GM18498 (cell line): ENCODE data around the gene CHST11.
A peak's percentile ranks its signal among the peaks of the same experiment; 100 is the strongest.
"Not testable (repeated sequence)": the region's sequence is repeated elsewhere in the genome, so short reads cannot be mapped to it uniquely, and the experiment has no call there.

Source experiments
- ATAC-seq: cut with Tn5 transposase; IDR thresholded peaks from one replicate; pipeline ENCODE4 v1.9.1; 2021; ENCODE audit warnings: mild to moderate bottlenecking, moderate library complexity; ENCODE audit not compliant: unreplicated experiment

The CHST11 gene

DNA sequence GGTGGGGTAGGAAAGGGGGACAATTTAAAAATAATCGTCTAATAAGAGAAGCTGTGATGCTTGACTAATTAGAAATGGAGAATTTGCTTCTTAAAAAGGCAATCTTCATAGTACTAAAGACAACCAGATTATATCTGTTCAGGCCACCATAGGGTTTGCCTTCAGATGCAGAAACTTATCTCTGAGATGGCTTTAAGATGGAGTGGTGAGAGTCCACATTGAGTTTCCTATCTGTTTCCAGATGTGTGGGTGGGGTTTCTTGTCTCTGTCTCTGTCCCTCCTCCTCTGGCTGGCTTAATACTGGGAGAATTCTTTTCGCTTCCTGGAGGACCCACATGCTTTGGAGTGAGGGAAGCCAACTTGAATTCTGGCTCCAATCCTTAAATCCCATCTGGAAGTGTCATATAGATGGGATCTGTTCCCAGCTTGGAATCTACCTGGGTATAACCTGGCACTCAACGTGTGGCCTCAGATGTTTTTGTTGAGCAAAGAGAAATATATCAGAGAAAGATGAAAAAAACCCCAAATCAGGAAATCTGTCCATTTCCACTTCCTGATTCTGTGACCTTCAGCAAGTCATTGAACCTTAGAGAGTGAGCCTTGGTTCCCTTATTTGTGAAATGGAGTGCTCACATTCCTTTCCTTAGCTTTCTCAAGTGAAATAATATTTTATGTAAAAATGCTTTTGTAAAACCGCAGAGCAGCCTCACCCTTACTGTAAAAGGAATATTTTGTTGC is 66.4 kb downstream of the CHST11 start:
- ATAC-seq, result no peak

DNA sequence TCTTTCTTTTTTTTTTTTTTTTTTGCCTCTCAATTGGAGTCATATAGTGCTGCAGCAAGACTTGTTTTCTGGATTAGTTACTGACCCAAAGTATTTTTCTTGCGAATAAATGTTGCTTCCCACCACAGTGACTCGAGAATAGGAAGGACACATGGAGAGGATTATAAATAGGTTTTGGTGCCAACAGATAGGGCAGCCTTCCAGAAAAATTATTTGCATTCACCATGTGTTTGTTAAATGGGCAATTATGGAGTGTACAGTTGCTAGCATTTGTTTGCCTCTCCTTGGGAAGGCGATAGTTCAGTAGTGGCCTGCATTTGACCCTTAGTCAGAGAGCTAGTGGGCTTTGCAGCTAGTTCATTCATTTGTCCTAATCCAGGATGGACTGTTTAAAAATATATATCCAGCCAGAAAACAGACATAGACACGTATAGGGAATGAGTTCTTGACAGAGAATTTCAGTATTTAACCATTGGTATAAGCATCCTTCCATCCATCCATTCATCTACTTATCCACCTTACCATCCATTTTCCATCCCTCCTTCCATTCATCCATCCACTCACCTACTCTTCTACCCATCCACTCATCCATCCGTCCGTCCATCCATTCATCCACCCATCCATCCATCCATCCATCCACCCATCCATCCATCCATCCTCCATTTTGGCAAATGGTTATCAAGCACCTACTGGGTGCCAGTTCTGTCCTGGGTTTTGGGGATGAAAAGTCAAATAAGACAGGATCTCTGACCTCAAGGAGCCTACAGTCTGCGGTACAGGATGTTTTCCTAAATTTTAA is 67.5 kb downstream of the CHST11 start:
- ATAC-seq, result no peak

DNA sequence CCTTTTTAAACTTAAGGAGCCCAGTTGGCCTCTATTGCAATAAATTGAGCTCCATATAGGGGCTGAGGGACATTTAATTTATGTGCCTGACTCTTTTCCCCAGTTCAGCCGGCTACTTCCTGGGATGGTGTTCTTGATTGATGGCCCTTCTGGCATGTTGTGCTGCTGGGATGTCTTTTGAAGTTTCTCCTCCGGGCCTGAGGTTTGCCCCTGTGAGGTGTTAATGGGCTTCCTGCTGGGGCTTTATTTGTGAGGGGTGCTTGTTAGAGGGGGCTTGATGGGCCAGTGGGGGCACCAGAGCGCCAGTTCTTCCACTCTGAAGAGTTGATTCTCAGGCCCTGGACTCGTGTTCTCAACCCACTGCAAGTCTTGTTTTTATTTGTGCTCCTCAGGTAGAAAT is 69.6 kb downstream of the CHST11 start:
- ATAC-seq, result no peak

DNA sequence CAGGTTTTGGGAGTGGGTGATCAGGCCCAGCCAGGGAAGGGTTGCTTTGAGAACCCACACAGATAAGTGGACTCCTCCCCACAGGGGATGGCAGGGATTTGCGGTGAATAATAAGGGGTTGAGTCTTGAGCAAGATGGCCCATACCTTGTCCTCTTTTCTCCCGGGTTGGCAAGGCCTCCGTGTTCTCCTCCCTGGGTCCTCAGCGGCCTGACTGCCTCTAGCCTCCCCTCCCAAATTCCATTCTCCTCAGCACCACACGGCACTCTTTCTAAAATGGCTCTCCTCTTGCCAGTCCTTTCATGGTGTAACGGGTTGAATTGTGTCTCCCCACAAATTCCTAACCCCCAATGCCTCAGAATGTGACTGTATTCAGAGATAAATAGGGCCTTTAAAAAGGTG is 70.0 kb downstream of the CHST11 start:
- ATAC-seq, result no peak

DNA sequence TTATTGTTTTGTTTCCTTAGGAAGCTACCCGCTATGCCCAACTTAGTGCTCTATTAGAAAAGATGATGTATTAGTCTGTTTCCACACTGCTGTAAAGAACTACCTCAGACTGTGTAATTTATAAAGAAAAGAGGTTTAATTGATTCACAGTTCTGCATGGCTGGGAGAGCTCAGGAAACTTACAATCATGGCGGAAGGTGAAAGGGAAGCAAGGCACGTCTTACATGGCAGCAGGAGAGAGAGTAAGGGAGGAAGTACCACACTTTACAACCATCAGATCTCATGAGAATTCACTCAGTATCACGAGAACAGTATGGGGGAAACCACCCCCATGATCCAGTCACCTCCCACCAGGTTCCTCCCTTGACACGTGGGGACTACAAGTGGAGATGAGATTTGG is 70.9 kb downstream of the CHST11 start:
- not testable (repeated sequence) for ATAC-seq

DNA sequence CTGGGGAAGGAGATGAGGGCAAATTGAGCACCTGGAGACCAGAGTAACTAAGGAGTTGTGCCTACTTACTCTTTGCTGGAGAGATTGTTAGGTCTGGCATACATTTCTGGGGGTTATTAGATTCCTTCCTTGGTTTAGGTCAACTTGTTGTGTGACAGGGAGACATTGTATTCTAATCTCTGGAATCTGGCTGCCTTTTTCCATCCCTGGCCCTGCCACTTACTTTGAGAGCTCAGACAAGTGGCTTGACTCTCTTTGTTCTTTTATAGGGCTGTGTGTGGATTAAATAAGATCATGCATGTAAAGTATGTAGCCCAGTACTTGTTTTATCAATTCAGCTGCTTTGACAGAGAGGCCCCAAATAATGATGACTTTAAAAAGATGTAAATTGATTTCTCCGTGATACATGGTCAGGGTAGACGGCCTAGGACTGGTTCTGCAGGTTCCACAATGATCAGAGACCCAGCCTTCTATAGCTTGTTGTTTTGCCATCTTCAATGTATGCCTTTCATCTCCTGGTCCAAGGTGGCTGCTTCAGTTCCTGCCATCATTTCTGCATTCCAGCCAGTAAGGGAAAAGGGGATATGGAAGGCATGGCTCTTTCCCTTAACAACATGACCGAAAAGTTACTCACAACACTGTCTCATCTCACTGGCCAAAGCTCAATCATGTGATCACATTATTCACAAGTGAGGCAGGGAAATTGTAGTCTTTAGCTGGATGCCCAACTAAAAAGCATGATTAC is 72.6 kb downstream of the CHST11 start:
- ATAC-seq, result no peak

DNA sequence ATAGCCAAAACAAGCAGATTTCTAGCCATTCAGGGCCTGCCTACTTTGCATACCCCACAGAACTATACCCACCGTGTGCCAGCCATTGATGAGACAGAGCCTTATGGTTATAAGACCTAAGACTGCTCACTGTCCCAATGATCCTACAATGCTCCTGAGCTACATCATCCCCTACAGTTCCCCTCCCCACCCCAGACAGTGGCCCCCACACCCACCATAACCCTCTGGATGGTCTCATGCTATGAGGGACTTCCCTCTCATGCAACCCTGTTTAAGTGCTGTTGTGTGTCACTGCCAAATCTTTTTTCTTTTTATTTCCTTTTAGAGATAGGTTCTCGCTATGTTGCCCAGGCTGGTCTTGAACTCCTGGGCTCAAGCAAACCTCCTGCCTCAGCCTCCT is 75.9 kb downstream of the CHST11 start:
- ATAC-seq, result no peak

DNA sequence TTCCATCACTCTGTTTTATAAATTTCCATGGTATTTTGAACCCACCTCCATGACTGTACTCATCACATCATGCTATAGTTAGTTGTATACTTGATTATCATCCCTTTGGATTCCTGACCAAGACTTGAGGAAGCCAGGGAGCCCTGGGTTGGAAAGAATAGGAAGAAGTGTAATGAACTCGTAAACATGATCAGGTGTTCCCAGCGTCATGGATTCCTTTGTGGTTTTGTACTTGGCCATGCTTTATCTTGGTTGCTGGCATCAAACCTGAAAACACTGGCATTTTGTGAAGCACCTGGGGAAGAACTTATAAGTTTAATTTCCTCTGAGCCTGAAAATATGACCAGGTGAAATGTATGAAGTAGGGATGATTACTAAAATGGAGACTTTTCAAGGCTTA is 76.4 kb downstream of the CHST11 start:
- no peak for ATAC-seq

DNA sequence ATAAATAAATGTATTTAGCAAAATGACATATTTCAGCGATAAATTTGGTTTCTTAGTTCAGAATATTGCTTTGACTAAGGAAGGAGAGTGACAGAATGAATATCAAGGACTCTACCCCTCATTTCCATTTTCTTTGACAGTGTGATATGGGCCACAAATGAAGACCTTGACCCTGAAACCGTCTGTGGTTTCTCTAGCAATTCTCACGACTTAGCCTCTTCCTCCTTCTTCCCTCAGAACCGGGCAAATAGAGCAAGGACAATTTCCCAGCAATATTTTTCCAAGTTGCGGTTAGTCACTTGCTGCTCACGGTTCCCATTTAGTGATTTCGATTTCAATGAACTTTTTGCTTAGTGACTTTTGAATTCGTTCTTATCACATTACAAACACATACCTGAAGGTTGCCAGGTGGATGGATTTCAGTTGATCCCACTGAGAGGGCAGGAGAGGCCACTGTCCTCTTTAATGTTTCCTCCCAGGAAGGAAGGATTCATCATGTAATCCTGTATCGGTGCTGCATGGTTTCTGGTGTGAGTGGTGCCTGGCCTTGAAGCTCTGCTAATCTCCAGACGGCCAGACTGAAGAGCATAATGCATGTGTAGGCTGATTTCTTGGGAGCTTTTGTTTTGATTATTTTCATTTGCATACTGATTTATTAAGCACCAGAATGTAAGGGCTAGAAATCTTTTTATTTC is 77.6 kb downstream of the CHST11 start:
- ATAC-seq, result no peak

DNA sequence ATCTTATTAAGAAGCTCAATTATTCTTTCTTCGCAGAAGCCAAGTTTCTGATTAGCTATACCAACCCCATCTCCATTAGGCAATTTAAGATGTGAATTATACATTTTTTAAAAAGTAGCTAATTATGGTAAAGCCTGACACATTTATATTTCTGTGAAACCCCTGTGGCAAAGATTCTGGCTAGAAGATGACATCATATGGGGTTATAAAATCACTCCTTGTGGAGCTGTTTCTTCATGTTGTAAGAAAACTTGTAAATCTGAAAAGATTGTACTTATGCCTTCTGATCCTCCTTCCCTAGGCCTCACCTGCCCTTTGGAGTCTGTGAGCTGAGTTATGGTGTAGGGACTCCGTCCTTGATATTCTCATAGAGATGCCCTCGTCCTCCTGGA is 78.1 kb downstream of the CHST11 start:
- no peak for ATAC-seq

DNA sequence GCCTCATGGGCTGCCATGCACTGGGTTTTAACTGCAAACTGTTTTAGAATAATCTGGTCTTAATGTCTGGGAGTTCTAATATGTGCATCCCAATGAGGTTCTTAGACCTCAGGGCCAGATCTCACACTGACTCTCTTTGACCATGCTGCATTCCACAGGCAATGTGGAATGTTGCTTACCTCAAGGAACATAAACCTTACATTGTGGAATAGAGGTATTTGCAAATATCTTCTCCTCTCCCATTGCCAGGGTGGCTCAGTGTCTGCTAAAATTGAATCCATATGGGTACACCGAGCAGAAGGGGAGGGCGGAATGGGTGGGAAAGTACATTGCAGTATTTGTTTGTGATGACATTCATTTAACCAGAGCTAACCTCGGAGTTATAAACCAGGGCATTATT is 78.6 kb downstream of the CHST11 start:
- no peak for ATAC-seq

DNA sequence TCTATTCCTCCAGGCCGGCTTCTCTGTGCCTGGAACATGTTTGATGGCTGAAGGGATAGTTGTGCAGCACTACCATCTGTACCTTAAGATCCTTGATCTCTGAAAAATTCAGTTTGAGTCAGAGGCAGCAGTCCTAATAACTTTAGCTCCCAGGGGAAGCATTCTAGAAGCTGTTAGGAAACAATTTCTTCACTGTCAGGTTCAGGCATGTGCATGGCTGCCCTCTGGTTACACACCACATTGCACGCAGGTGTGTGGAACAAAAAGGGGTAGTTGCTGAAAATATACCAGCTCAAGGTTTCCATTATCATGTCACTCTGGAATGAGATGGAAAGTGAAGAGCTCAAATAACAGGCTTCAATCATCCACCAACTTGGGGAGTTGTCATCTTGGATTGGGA is 80.1 kb downstream of the CHST11 start:
- no peak for ATAC-seq

DNA sequence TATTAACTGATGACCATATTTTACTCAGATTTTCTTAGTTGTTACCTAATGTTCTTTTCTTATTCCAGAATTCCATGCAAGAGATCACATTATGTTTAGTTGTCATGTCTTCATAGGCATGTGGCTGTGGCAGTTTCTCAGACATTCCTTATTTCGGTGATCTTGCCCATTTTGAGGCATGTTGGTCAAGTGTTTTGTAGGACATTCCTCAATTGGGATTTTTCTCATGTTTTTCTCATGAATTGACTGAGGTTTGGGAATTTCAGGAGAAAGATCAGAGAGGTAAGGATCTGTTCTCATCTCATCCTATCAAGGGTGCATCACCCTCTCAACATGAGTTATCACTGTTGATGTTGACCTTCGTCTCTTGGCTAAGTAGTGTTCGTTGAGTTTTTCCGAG is 81.3 kb downstream of the CHST11 start:
- ATAC-seq, result no peak

DNA sequence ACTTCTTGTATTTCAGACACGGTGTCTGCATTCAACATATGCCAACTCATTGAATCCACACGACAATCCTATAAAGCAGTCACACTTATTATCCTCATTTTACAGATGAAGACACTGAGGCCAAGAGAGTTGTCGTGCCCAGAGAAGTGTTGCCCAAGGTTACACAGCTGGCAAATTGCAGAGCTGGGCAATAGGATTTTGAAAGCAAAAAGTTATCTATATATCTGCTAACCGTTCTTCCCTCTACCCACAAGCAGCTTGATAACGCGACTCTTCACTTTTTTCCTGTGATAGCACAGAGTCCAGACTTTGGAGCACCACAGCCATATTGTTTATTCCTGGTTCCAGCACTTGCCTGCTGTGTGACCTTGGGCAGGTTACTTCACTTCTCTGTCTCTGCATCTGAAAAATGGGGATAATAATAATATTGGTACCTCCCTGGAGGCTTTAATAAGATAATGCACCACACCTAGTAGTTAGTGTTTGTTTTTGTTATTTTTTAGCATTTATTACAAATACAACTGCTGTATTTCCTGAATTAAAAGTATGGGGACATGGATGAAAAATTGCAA is 82.2 kb downstream of the CHST11 start:
- ATAC-seq, result no peak

DNA sequence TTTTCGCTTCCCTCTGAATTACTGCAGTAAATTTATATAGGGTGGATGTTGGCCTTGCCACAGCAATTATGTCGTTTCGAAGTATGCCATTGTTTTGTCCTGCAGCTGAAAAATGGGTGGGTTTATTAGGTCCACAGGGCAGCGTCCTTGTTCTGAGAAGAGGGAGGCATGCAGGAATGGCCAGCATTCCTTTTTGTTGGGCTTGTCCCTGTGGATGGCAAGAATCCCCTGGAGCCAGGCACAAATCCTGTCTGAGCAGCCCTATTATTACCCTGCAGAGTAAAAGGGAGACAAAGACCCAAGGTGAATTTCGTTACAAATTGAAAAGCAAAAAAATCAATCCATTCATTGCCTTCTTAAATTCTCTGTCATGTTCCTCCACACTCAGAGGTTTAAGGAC is 88.1 kb downstream of the CHST11 start:
- ATAC-seq, result no peak

DNA sequence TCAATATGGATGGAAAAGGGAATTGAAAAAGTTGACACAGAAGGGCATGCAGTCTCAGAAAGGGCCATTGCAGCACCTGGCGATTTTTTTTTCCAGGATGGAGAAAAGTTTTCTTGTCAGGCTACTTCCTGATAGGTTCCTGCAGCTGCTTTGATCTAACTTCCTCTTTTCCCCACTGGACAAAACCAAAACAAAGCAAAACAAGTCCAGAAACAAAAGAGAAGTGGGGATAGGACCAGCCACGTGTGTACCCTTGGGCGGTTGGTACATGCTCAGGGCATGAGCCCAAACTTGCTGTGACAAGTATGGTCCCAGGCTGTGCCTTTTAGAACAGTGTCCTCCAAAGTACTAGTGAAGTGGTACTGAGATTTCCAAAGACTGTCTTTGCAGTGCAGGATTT is 89.8 kb downstream of the CHST11 start:
- peak; percentile 33 for ATAC-seq

DNA sequence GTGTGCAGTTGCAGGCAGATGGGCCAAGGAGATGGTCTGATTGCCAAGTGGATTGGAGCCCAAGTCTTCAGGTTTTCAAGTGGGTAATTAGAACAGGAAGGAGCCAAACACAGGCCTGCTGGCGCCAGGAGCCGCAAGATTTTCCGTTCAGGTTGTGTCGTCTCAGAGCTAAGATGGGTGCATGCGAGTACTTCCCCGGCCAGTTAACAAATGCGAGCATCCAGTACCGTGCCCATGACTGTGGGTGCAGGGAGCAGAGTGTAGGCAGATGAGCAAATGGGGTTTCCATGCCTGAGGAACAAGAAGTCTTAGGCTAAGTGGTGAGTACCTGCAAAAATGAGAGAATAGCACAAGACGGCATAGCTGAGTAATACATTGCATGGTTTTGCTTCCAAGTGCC is 90.5 kb downstream of the CHST11 start:
- ATAC-seq, result no peak

DNA sequence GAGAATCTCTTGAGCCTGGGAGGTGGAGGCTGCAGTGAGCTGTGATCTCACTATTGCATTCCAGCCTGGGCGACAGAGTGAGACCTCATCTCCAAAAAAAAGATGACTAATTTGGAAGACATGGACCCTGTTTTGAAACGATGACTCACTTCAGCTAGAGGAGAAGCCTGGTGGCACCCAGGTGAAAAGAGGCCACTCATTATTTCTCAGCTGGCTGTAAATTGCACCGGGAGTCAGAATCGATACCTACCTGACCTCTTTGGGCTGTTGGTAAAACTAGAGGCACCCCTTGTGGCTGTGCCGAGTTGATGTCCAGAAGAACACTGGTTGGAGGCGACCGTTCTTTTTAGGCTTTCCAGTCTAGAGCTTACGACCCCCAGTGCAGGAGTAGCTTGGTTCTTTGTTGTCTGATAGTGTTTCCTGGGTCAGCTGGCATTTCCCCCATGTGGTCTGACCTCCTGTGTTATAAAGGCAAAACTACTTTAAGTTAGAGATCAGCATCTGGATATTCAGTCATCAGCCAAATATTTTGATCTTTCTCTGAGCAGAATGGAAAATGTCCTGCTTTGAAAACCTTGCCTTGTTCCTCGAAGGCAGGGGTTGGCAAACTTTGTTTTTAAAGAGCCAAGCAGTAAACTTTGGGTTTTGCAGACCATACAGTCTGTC is 93.2 kb downstream of the CHST11 start:
- no peak for ATAC-seq

DNA sequence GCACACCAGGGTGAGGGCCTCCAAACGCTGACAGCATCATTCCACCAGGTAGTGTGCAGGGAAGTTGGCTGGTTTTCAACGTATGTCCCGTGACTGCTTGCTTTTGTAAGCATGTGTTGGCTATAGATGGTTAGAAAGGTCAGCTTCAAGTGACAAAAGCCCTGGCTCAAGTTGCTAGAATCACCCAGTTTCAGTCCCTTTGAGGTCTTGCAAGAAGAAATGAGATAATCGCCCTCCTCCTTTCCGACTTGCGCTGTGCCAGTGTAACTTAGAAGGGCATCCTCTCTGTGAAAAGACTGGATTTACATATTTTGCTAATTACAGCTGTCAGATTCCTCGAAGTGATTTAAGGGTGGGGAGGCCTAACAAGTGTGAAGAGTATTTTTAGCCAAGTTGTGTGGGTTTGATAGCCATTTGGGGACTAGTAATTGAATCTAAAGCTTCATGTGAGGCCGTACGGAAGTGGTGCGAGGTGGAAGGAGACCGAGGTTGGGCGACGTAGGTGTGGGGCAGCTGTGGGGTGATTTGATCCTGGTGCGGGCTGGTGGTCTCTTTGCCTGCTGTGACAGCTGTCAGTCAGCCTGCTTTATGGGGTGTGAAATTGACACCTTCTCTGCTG is 94.7 kb downstream of the CHST11 start:
- peak; percentile 76 for ATAC-seq

DNA sequence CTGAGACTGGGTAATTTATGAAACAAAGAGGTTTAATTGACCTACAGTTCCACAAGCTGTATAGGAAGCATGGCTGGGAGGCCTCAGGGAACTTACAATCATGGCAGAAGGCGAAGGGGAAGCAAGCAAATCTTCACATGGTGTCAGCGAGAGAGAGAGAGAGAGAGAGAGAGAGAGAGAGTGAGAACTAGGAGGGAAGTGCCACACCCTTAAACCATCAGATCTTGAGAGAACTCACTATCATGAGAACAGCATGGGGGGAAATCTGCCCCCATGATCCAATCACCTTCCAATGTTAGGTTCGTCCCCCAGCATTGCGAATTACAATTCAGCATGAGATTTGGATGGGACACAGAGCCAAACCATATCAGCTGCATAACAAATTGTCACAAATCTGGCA is 96.7 kb downstream of the CHST11 start:
- no peak for ATAC-seq
